IPS-18c (cell line): ENCODE measurements around the gene DGKH.

Source experiments
- H3K4me3 ChIP-seq: 2 replicates; pipeline ENCODE4 v1.7.0; 2013; ENCODE audit warnings: low read depth, mild to moderate bottlenecking, low read length, moderate library complexity; ENCODE audit not compliant: insufficient read depth
- H3K9me3 ChIP-seq: one replicate; pipeline ENCODE4 v1.6.1; 2013; ENCODE audit warnings: mild to moderate bottlenecking, low read length, moderate library complexity; ENCODE audit not compliant: control insufficient read depth, insufficient read depth

Gene DGKH, protein sequence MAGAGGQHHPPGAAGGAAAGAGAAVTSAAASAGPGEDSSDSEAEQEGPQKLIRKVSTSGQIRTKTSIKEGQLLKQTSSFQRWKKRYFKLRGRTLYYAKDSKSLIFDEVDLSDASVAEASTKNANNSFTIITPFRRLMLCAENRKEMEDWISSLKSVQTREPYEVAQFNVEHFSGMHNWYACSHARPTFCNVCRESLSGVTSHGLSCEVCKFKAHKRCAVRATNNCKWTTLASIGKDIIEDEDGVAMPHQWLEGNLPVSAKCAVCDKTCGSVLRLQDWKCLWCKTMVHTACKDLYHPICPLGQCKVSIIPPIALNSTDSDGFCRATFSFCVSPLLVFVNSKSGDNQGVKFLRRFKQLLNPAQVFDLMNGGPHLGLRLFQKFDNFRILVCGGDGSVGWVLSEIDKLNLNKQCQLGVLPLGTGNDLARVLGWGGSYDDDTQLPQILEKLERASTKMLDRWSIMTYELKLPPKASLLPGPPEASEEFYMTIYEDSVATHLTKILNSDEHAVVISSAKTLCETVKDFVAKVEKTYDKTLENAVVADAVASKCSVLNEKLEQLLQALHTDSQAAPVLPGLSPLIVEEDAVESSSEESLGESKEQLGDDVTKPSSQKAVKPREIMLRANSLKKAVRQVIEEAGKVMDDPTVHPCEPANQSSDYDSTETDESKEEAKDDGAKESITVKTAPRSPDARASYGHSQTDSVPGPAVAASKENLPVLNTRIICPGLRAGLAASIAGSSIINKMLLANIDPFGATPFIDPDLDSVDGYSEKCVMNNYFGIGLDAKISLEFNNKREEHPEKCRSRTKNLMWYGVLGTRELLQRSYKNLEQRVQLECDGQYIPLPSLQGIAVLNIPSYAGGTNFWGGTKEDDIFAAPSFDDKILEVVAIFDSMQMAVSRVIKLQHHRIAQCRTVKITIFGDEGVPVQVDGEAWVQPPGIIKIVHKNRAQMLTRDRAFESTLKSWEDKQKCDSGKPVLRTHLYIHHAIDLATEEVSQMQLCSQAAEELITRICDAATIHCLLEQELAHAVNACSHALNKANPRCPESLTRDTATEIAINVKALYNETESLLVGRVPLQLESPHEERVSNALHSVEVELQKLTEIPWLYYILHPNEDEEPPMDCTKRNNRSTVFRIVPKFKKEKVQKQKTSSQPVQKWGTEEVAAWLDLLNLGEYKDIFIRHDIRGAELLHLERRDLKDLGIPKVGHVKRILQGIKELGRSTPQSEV

DNA sequence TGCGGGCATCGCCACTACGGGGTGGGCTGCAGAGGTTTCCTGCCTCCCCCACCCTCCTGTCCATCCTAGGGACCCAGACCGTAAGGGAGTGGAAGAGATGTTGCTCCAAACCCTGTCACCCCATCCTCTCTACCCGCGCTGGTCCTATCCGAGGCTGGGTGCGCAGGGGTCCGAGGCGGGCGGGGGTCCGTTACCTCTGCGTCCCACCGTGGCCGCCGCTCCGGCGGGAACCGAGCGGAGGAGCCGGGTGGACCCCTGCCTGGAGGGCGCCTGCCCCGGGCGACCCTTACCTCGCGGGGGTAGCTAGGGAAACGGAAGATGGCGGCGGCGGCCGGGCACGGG is at the start of gene DGKH:
DGKH (plus strand) TSS at position 307 of the 342 bp plus-strand sequence. CDS start 126 bp downstream, outside the sequence.
- Histone ChIP-seq H3K4me3 (peak within 1 kb of the TSS; percentile 81), H3K9me3 (no peaks in the 10 kb centered on the region)

DNA sequence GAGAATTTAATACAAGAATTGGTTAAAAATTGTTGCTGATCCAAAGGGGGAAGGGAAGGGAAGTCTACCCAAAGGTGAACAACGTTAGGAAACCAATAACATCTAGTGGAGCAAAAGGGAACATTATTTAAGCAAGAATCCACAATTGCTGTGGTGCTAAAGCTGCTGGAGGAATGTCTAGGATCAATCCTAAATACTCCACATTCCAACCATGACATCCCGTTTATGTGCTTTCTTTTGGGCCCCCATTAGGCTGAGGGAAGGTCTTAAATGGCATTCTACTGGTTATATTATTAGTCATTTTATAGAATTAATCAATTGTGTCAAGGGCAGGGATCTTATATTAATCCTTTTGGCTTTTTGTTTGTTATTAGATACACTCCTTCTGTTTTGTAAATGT is 47.6 kb upstream of the DGKH start:
- H3K4me3 ChIP-seq = no peak overlapping the region
- no peaks in the 10 kb centered on the region for H3K9me3 ChIP-seq

DNA sequence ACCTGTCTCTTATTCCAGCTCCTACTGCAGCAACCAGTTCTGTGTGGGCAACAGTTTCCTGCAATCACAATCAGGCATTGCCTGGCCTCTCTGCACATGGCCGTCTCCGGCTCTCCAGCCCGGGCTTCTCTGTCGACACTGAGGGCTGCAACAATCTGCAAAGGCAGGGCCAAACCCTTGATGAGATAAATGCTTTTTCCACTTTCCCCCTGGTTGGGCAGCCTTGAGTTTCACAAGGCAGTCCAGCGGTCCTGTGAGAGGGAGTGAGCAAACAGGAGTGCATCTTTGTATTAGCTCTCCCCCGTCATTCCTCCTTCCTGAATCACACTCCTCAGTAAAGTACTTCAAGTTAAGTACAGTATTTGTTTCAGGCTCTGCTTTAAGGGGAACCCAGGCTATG is 46.9 kb upstream of the DGKH start:
- Histone ChIP-seq H3K9me3 (no peaks in the 10 kb centered on the region), H3K4me3 (no peak overlapping the region)

DNA sequence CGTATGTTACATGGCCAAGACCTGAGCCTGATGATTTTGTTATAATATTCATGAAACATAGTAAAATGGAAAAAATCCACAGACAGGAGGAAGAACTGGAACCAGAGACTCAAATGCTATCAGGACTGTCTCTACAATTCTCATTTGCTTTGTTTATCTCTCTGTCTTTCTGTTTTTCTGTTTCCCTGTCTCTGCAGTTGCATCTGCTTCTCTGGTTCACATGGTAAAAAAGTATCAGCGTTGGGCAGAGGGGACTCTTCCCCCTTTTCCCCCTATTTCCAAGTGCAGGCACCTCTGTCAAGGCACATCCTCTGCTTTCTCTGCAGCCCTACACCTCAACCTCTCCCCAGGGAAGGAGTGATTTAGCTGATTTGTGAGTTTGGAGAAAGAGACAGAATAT is 46.4 kb upstream of the DGKH start:
- Histone ChIP-seq H3K9me3 (no peaks in the 10 kb centered on the region), H3K4me3 (no peak overlapping the region)

DNA sequence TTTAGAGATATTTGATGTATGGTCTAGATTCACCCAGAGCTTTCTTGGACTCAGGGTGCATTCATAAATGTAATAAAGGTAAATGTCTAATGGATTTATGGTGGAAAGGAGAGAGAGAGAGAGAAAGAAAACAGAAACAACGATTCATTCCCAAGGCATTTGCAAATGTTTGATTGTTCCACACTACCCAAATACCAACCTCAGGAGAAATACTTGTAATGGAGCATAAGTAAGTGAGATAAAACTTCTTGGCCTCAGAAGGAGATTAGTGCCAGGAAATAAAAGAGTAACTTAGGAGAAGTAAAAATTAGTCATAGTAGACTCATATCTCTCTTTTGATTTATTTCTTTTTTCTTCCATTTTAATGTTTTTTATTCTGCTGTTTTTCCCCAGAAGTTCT is 40.6 kb upstream of the DGKH start:
- H3K4me3 ChIP-seq = no peak overlapping the region
- no peaks in the 10 kb centered on the region for H3K9me3 ChIP-seq

DNA sequence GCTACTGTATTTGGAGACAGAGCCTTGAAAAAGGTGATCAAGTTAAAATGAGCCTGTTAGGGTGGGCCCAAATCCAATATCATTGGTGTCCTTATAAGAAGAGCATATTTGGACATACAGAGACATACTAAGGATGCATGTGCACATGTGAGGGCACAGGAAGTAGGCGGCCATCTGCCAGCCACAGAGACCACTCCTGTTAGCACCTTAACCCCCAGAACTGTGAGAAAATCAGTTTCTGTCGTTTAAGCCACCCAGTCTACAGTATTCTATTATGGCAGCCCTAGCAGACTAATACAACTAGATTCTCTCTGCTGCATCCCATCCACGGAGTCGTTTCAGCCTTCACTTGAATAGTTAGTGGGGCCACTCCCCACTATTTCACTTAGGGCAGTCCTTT is 39.4 kb upstream of the DGKH start:
- no peaks in the 10 kb centered on the region for H3K9me3 ChIP-seq
- H3K4me3 ChIP-seq = no peak overlapping the region

DNA sequence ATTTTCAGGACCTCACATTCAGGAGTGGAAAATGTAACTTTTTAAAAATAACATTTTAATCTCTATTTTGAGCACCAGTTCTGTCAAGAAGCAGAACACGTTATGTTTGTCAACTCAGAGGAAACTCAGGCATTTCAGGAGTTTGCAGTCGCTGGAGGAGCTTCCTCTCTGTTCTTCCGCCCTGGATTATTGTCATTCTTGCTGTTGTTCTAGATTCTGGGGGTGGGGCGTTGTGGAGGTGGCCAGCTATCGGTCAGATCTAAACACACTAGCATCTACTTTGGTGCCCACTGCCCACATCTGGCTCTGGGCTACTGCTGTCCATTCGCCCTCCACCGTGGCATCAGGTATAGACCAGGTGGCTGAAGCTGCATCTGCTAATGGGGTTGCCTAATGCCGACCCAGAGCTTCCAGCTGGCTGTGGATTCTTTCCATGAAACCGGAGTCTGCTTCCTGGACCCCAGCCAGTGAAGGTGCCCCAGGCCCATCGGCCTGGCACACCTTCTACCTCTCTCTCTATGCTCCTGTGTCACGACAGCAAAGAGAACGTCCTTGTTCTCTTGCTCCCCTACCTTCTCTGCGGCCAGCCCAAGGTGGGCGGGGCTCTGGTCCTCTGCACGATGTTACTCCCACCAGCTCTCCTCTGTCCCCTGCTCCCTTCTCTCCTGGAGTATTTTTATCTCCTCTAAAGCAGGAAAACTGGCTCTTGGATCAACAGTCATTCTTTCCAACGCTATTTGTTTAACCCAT is 36.7 kb upstream of the DGKH start:
- H3K9me3 ChIP-seq = no peaks in the 10 kb centered on the region
- no peak overlapping the region for H3K4me3 ChIP-seq

DNA sequence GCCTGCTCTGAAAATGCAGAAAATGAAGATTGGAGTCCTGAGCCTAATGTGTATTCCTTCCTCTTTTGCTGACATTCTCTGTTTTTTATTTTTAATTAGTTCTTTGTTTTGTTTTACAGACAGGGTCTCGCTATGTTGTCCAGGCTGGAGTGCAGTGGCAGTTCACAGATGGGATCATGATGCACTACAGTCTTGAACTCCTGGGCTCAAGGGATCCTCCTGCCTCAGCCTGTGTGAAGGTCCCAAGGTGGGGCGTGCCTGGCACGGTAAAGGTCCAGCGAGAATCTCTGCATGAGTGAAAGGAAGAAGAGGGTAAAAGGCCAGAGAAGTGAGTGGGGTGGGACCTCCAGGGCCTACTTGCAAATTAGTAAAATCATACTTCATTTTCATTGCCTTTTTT is 34.3 kb upstream of the DGKH start:
- Histone ChIP-seq H3K9me3 (no peaks in the 10 kb centered on the region), H3K4me3 (no peak overlapping the region)

DNA sequence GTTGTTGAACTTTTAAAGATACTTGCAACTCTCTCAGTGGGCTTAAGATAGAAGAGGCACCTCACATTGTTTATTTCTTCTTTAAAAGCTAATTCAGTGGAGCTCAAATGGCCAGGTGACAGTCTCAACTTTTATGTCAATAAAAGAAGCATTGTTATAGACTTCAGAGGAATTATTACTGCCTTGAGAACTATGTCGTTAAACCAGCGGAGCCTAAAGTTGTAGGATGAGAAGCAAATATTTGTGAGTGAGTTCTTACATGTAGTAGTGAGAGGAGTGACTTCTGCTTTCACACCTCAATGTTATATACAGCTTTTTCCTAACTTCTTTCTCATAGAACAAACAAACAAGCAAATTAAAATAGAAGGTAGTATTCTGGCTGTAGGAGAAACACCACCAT is 31.2 kb upstream of the DGKH start:
- no peaks in the 10 kb centered on the region for H3K9me3 ChIP-seq
- H3K4me3 ChIP-seq = no peak overlapping the region

DNA sequence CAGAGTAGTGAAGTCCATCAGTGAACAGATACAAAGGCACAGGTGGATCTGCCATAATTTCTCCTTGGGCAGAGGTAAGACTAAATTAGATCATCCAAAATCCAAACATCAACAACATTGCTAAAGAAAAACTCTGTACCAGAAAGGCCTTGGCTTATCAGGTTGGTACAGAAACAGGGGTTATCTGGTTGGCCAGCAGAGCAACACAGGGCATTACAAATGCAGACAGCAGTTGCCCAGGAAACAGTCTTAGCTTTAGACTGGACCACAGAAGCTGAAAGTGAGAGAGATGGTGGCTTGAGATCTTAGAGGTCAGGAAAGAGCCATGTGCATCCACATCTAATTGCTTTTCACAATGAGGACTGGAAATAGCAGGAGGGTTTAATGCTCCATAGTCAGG is 26.6 kb upstream of the DGKH start:
- H3K9me3 ChIP-seq = no peaks in the 10 kb centered on the region
- H3K4me3 ChIP-seq = no peak overlapping the region

DNA sequence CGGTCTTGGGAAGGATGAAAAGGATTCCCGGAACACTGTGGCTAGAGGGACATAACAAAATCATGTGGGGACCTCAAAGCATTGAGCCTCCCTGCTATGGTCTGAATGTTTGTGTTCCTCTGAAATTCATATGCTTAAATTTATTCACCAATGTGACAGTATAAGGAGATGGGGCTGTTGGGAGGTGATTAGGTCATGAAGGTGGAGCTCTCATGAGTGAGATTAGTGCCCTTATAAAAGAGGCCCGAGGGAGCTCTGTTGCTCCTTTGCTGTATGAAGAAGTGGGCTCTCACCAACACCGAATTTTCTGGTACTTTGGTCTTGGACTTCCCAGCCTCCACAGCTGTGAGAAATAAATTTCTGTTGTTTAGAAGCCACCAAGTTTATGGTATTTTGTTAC is 26.1 kb upstream of the DGKH start:
- Histone ChIP-seq H3K9me3 (no peaks in the 10 kb centered on the region), H3K4me3 (no peak overlapping the region)

DNA sequence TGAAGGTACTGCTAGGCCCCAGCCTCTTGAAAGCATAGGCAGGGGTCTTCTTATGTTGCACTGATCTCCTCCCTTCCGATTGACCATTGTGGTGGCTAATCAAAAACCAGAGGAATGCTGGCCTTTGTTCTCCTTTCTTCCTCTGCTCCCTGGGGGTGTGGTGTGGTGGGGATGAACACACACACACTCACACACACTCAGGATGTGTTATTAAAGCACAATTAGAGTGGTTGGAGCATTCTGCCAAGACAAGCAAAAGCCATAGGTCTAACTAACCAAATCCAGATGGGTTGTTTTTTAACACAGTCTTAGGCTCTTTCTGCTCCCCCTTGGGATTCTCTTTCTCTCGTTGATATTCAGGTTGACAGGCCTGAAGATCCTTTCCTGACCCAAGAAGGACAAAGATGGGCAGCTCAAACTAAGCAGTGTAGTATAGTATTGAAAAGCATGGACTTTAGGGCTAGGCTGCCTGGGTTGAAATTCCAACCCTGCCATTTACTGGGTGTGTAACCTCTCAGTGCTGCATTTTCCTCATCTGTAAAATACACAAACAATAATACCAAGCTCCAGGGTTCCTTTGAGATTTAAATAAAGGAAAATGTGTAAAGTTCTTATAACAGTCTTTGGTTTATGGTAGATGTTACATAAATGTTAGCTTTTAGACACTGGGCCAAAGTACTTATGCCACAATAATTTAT is 25.5 kb upstream of the DGKH start:
- no peak overlapping the region for H3K4me3 ChIP-seq
- no peaks in the 10 kb centered on the region for H3K9me3 ChIP-seq

DNA sequence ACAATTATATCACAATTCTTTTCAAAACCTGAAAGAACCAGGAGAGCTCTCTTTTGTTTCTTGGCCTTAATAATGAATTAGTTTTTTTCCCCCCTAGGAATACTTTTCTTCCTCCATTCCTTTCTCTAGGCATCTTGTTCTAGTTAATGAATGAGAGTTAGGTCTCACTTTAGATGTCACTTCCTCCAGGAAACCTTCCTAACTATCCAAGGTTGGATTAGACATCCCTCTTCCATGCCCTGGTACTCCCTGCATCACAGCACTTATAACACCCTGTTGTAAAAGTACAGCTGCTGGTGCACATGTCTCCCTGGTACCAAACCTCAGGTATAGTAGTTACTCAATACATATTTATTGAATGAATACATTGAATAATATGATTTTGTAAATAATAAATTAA is 21.2 kb upstream of the DGKH start:
- no peak overlapping the region for H3K4me3 ChIP-seq
- no peaks in the 10 kb centered on the region for H3K9me3 ChIP-seq

DNA sequence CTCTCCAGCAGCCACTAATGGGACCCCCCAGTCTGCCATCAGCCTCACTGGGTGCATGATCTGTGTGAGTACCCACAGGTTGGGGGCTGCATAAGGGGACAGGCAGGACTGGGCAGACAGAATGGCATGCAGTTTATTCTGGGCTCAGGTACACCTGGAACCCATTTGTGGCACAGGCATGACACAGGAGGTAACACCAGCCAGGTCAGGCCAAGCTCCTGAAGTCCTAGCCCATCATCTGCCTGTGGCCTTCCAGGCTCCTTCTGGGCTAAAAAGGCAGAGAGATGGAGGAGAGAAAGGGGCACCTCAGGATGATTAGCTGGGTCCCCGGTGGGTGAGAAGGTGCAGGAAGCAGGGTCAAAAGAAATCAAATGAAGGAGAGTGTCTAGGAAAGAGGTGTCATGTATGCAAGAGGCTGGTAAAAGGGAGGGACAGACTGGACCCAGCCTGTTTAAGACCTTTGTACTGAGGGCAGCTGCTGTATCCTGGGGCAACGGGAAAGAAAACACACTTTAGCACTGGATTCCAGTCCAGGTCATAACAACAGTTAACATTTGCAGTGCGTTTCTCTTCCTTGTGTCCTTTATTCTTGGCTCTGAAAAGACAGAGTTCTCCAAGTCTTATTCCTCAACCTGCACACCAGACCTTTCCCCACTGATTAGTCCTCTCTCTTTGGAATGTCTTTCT is 20.2 kb upstream of the DGKH start:
- H3K9me3 ChIP-seq = no peaks in the 10 kb centered on the region
- no peak overlapping the region for H3K4me3 ChIP-seq

DNA sequence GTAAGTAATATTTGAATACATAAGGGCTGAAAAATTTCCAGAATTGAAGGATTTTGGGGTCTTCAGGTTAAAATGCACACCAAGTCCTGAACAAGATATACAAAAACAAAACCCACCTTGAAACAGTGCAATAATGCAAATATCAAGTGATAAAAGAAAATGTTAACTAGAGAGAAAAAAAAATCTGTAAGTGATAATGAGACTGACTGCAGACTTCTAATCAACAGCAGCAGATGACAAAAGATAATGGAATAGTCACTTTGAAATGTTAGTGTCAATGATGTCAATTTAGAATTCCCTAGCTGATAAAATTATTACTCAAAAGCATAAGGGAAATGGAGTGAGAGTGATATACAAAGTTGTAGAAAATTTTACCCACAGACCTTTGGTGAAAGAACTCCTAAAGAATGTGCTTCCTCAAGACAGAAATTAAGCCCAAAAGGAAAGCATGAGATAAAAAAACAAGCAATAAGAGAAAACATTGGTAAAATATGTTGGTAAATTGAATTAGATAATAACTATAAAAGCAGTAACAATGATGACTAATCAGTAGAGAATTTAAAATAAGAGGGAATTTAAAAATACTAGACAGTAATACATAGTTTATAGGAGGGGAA is 12.4 kb upstream of the DGKH start:
- no peak overlapping the region for H3K4me3 ChIP-seq
- H3K9me3 ChIP-seq = no peaks in the 10 kb centered on the region

DNA sequence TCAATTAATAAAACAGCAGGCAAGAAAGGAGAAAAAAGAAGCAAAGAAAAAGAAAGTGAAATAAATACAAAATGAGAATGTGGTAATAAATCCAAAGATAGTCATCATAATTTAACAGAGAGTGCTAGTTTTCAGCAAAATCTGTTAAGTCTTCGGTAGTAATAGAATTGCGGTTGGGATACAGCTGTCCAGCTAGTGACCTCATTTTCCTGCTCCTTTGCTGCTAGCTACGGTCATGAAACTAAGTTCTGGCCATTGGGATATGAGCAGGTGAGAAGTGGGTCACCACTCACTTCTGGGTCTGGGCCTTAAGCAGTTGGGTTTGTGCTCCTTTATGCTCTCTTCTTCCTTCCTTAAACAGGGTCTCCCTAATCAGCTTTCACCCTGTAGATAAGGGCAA is 11.7 kb upstream of the DGKH start:
- H3K9me3 ChIP-seq = no peaks in the 10 kb centered on the region
- no peak overlapping the region for H3K4me3 ChIP-seq
